Stomach (tissue), 4 donors: ENCODE results near the gene SRPRA.

ENCODE experiments used
- CTCF ChIP-seq, 7 experiments: fragments of 450-650 bp in 4 of 7; fragments of 200-600 bp in 3 of 7; sonication (generic) in 3 of 7; IDR thresholded peaks; one replicate each; pipeline ENCODE4 v1.5.1; 2016 to 2019; ENCODE audit warnings: antibody characterized with exemption in 7 of 7, control low read depth in 2 of 7, mild to moderate bottlenecking in 1 of 7
- POLR2A ChIP-seq, 4 donors: fragments of 450-650 bp; IDR thresholded peaks; one replicate each; pipeline ENCODE4 v1.6.1; 2016; ENCODE audit warnings: antibody characterized with exemption in 4 of 4, control low read depth in 2 of 4, mild to moderate bottlenecking in 1 of 4, moderate library complexity in 1 of 4

GRCh38 chr11:126308271-126308671, 39.6 kb upstream of the SRPRA start:
- TF ChIP-seq CTCF (IDR thresholded peaks at IDR 0.05) (no peak), POLR2A (IDR thresholded peaks at IDR 0.05) (no peak)
